A549 (cell line): ENCODE measurements around the gene PAPSS2. TPM values are rescaled to one million over a fixed set of nuclear protein-coding genes. Genes with fewer than 3 reads are reported as not detected.

ENCODE experiments used
- ATAC-seq, 2 experiments: fragments of 200-7000 bp in 1 of 2; fragments of >200 bp in 1 of 2; cut with Nextera tagmentation in 1 of 2; cut with Tn5 transposase in 1 of 2; 3 replicates each; pipeline versions ENCODE4 v1.8.0 to v1.9.1; 2018 to 2020; ENCODE audit warnings: mild to moderate bottlenecking in 1 of 2, moderate library complexity in 1 of 2
- CTCF ChIA-PET: fragments of 300-600 bp; sonication (Branson Sonifier 250); formaldehyde crosslinking; extraction: SDS; loops from one replicate; lab custom pipeline; 2021; ENCODE audit warnings: antibody characterized with exemption, inconsistent platforms; lab: Yijun Ruan, JAX
- POLR2A ChIA-PET: fragments of 350-600 bp; formaldehyde crosslinking; extraction: SDS; loops from one replicate; lab custom pipeline; 2021; ENCODE audit warnings: antibody characterized with exemption, inconsistent platforms; lab: Yijun Ruan, JAX
- DNase-seq, 2 experiments: peaks; one replicate each; pipeline versions ENCODE4 v3.0.0 to v3.0.0-alpha.2; 2011 to 2016; ENCODE audit warnings: low read depth in 1 of 2, low spot score in 1 of 2
- FAIRE-seq: peaks from 2 replicates; lab custom pipeline; 2011; peaks lifted over from hg19 to GRCh38; lab: Jason Lieb, UNC
- H3K27ac ChIP-seq, 2 experiments: fragments of >200 bp; sonication (Bioruptor Twin); formaldehyde crosslinking; 3 replicates each; pipeline ENCODE4 v1.5.1; 2016 to 2017
- H3K4me1 ChIP-seq: fragments of >200 bp; sonication (Bioruptor Twin); formaldehyde crosslinking; 3 replicates; pipeline ENCODE4 v1.6.1; 2016
- H3K4me2 ChIP-seq: fragments of >200 bp; sonication (Bioruptor Twin); formaldehyde crosslinking; 3 replicates; pipeline ENCODE4 v1.6.1; 2016
- H3K4me3 ChIP-seq: fragments of >200 bp; sonication (Bioruptor Twin); formaldehyde crosslinking; 3 replicates; pipeline ENCODE4 v1.5.1; 2016
- H3K9me3 ChIP-seq: fragments of >200 bp; sonication (Bioruptor Twin); formaldehyde crosslinking; 3 replicates; pipeline ENCODE4 v1.6.1; 2016
- BHLHE40 ChIP-seq: IDR thresholded peaks from 2 replicates; pipeline ENCODE4 v1.6.1; 2012; ENCODE audit warnings: low read depth, low read length, inconsistent platforms
- CBX8 ChIP-seq: fragments of 200-600 bp; sonication (generic); IDR thresholded peaks from 2 replicates; pipeline ENCODE4 v1.6.1; 2016
- CHD2 ChIP-seq: fragments of 150-350 bp; IDR thresholded peaks from 2 replicates; pipeline ENCODE4 v1.6.1; 2014; ENCODE audit warnings: low read length; ENCODE audit not compliant: partially characterized antibody
- ELK1 ChIP-seq: fragments of 150-350 bp; IDR thresholded peaks from 2 replicates; pipeline ENCODE4 v1.6.1; 2014; ENCODE audit warnings: low read depth, mild to moderate bottlenecking, low read length
- FOSL2 ChIP-seq, 2 experiments: fragments of 450-650 bp in 1 of 2; fragments of >200 bp in 1 of 2; sonication (Bioruptor Twin) in 1 of 2; formaldehyde crosslinking; IDR thresholded peaks; 2 replicates each; pipeline versions ENCODE4 v1.5.0 to v1.6.1; 2016 to 2020; ENCODE audit warnings: mild to moderate bottlenecking in 1 of 2, moderate library complexity in 1 of 2
- GATA3 ChIP-seq: IDR thresholded peaks from 2 replicates; pipeline ENCODE4 v1.6.1; 2012; ENCODE audit warnings: borderline replicate concordance
- HMGXB4 ChIP-seq: fragments of 250-450 bp; sonication (Bioruptor Pico); IDR thresholded peaks from 2 replicates; pipeline ENCODE4 v1.5.0; 2021; ENCODE audit warnings: mild to moderate bottlenecking, moderate library complexity, borderline replicate concordance
- HOXB5 ChIP-seq: fragments of 250-450 bp; sonication (Bioruptor Pico); IDR thresholded peaks from 2 replicates; pipeline ENCODE4 v1.5.0; 2020; ENCODE audit warnings: mild to moderate bottlenecking, moderate library complexity
- JUN ChIP-seq, 2 experiments: fragments of >200 bp; sonication (Bioruptor Twin); formaldehyde crosslinking; IDR thresholded peaks; 2 replicates in 1 of 2; 3 replicates in 1 of 2; pipeline ENCODE4 v1.6.1; 2016 to 2017
- JUNB ChIP-seq: fragments of >200 bp; sonication (Bioruptor Twin); formaldehyde crosslinking; IDR thresholded peaks from 2 replicates; pipeline ENCODE4 v1.6.1; 2016
- KDM5A ChIP-seq: fragments of 200-600 bp; sonication (generic); IDR thresholded peaks from 2 replicates; pipeline ENCODE4 v1.6.1; 2016; ENCODE audit warnings: antibody characterized with exemption, mild to moderate bottlenecking
- MAFK ChIP-seq: fragments of 450-650 bp; IDR thresholded peaks from 2 replicates; pipeline ENCODE4 v1.6.1; 2014; ENCODE audit not compliant: partially characterized antibody
- MAX ChIP-seq: IDR thresholded peaks from 2 replicates; pipeline ENCODE4 v1.6.1; 2012
- NPAS2 ChIP-seq: fragments of 250-450 bp; sonication (Bioruptor Pico); IDR thresholded peaks from 2 replicates; pipeline ENCODE4 v1.8.0; 2022; ENCODE audit warnings: mild to moderate bottlenecking, moderate library complexity, borderline replicate concordance
- PBX3 ChIP-seq: IDR thresholded peaks from 2 replicates; pipeline ENCODE4 v1.6.1; 2012
- PHF8 ChIP-seq: fragments of 200-600 bp; sonication (generic); IDR thresholded peaks from 2 replicates; pipeline ENCODE4 v1.6.1; 2016; ENCODE audit warnings: low read depth, mild to moderate bottlenecking, antibody characterized with exemption, moderate library complexity, borderline replicate concordance
- POLR2AphosphoS2 ChIP-seq: conservative IDR thresholded peaks from 2 replicates; pipeline ENCODE4 v1.6.1; 2012; ENCODE audit warnings: low read length, improper control_type of control experiment, inconsistent platforms
- RCOR1 ChIP-seq: fragments of 150-350 bp; IDR thresholded peaks from 2 replicates; pipeline ENCODE4 v1.6.1; 2014; ENCODE audit warnings: antibody characterized with exemption, low read length, low read depth
- SREBF2 ChIP-seq: fragments of 450-650 bp; IDR thresholded peaks from 2 replicates; pipeline ENCODE4 v1.6.1; 2014; ENCODE audit warnings: mild to moderate bottlenecking, moderate library complexity
- TFCP2L1 ChIP-seq: fragments of 250-450 bp; sonication (Bioruptor Pico); IDR thresholded peaks from 2 replicates; pipeline ENCODE4 v1.5.0; 2021; ENCODE audit warnings: mild to moderate bottlenecking
- TP53 ChIP-seq: fragments of 250-450 bp; sonication (Bioruptor Pico); IDR thresholded peaks from 2 replicates; pipeline ENCODE4 v1.5.0; 2021; ENCODE audit warnings: mild to moderate bottlenecking, moderate library complexity
- ZNF302 ChIP-seq: fragments of 250-450 bp; sonication (Bioruptor Pico); IDR thresholded peaks from 2 replicates; pipeline ENCODE4 v1.9.0; 2021; ENCODE audit warnings: inconsistent platforms, mild to moderate bottlenecking, moderate library complexity
- WGBS: methylation state at CpG from one replicate; pipeline ENCODE4 v1.1.6; 2017; ENCODE audit errors: missing lambda C conversion rate; 5-methylcytosine and 5-hydroxymethylcytosine counted together
- polyA plus RNA-seq, 4 experiments: library from polyadenylated mRNA; depleted of rRNA in 3 of 4; stranded (reverse); fragments of >200 nt; fragmentation: RNase III in 1 of 4; extraction: RNeasy Plus Mini Kit Qiagen cat#74134 plus additional on column Dnase treatment in 1 of 4; gene quantifications; 2 replicates in 3 of 4; 3 replicates in 1 of 4; pipeline ENCODE4 v1.2.3, GENCODE V29; 2011 to 2017
- TF ChIP-seq, protein P1 (sequence below): IDR thresholded peaks from 2 replicates; pipeline ENCODE4 v1.6.1; 2012; ENCODE audit warnings: low read depth, borderline replicate concordance

Gene PAPSS2
- polyA plus RNA-seq, 2 of the 4 experiments (the other 2 are of a cell fraction), result 27.7 to 29.0 TPM

- no peak overlapping the region for H3K27ac ChIP-seq
- FAIRE-seq, result no peak
- ATAC-seq, result no peak
- H3K4me1 ChIP-seq, result no peaks in the 10 kb centered on the region
- CTCF ChIA-PET, result interaction anchor here (0.9 to 1.1 kb wide), 3 partner anchors 18 to 243 kb away, joined by 3 read pairs; no protein-coding TSS in a partner anchor
- DNase-seq, result no peak
- POLR2A ChIA-PET, result interaction anchor here (0.7 kb wide), 1 partner anchor 106 kb away, joined by 3 read pairs; no protein-coding TSS in a partner anchor
- H3K9me3 ChIP-seq, result no peaks in the 10 kb centered on the region
- TF ChIP-seq ELK1 (no peak), BHLHE40 (no peak), MAX (no peak), TFCP2L1 (CRISPR knock-in tag) (no peak), HOXB5 (CRISPR knock-in tag) (no peak), ZNF302 (CRISPR knock-in tag) (no peak)
- TF ChIP-seq, all 56 proteins: peak for 0
- 94% methylated on average over 6 of the region's 6 CpGs for WGBS
- Histone ChIP-seq H3K4me2 (no peak overlapping the region), H3K4me3 (no peak overlapping the region)
Measured at GRCh38 chr10:87776328-87776727, 116.7 kb downstream of the PAPSS2 start.

DNA sequence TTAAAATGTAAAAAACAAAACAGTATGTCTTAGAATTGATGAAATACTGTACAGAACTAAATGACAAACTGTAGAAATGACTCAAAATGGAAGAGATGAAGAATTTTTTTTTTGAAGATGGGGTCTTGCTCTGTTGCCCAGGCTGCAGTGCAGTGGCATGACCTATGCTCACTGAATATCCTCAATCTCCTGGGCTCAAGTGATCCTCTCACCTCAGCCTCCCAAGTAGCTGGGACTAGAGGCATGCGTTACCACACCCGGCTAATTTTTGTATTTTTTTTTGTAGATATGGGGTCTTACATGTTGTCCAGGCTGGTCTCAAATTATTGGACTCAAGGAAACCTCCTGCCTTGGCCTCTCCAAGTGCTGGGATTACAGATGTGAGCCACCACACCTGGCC, 121.9 kb downstream of the PAPSS2 start:
- no peak overlapping the region for H3K27ac ChIP-seq
- H3K9me3 ChIP-seq, result no peaks in the 10 kb centered on the region
- no peak for FAIRE-seq
- no peak for DNase-seq
- POLR2A ChIA-PET, result no interaction called here
- no peak for ATAC-seq
- no peak overlapping the region for H3K4me3 ChIP-seq
- CTCF ChIA-PET, result no interaction called here
- TF ChIP-seq NPAS2 (CRISPR knock-in tag), result no peak
- no peak for TF ChIP-seq SREBF2
- no peak for TF ChIP-seq KDM5A
- no peak for TF ChIP-seq FOSL2 (IDR thresholded peaks at IDR 0.05)
- no peak for TF ChIP-seq FOSL2 (CRISPR knock-in tag; IDR thresholded peaks at IDR 0.05)
- TF ChIP-seq JUNB, result no peak
- TF ChIP-seq TFCP2L1 (CRISPR knock-in tag), result no peak
- H3K4me2 ChIP-seq, result no peak overlapping the region
- no peaks in the 10 kb centered on the region for H3K4me1 ChIP-seq
- WGBS, result 100% methylated on average over 2 of the region's 2 CpGs

DNA sequence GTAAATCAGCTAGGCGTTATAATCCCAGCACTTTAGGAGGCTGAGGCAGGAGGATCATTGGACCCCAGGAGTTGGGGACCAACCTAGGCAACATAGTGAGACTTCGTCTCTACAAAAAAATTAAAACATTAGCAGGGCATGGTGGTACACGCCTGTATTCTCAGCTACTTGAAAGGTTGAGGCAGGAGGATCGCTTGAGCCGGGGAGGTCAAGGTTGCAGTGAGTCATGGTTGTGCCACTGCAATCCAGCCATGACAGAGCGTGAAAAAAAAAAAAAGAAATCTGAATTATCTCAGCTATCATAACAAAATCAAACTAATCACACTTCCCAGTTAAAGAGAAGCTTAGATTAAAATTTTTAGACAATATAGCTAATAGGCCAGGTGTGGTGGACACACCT, 123.0 kb downstream of the PAPSS2 start:
- TF ChIP-seq PHF8, result no peak
- no peak for TF ChIP-seq GATA3
- no peak for TF ChIP-seq POLR2AphosphoS2
- TF ChIP-seq PBX3, result no peak
- no peak for TF ChIP-seq JUN (IDR thresholded peaks at IDR 0.05)
- no peak for TF ChIP-seq MAX
- no peak for TF ChIP-seq RCOR1
- TF ChIP-seq CBX8, result no peak
- no peak for TF ChIP-seq ELK1
- TF ChIP-seq, protein P1, sequence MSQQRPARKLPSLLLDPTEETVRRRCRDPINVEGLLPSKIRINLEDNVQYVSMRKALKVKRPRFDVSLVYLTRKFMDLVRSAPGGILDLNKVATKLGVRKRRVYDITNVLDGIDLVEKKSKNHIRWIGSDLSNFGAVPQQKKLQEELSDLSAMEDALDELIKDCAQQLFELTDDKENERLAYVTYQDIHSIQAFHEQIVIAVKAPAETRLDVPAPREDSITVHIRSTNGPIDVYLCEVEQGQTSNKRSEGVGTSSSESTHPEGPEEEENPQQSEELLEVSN, result no peak
- no peak for TF ChIP-seq CHD2
- no peak for TF ChIP-seq ZNF302 (CRISPR knock-in tag)
- no peak for TF ChIP-seq HMGXB4 (CRISPR knock-in tag)
- TF ChIP-seq TP53 (CRISPR knock-in tag), result no peak
- no peak for TF ChIP-seq BHLHE40
- no peak for TF ChIP-seq MAFK
- no peak overlapping the region for H3K4me2 ChIP-seq
- no peak overlapping the region for H3K4me3 ChIP-seq
- no peak for FAIRE-seq
- H3K27ac ChIP-seq, result no peak overlapping the region
- POLR2A ChIA-PET, result no interaction called here
- H3K9me3 ChIP-seq, result no peaks in the 10 kb centered on the region
- CTCF ChIA-PET, result interaction anchor here (0.8 to 1.0 kb wide), 2 partner anchors 9 to 35 kb away, joined by 3 read pairs; partner anchors contain the start of gene ATAD1
- WGBS, result 93% methylated on average over 6 of the region's 6 CpGs
- ATAC-seq, result no peak
- DNase-seq, result no peak
- H3K4me1 ChIP-seq, result no peaks in the 10 kb centered on the region
